ENCODE measurements around the gene GDI2. TPM values are rescaled to one million over a fixed set of nuclear protein-coding genes. Genes with fewer than 3 reads are reported as not detected.
A peak's percentile ranks its signal among the peaks of the same experiment; 100 is the strongest.

The GDI2 gene
- total RNA-seq: 216 to 221 TPM (median 221 TPM) in 3 replicates

DNA sequence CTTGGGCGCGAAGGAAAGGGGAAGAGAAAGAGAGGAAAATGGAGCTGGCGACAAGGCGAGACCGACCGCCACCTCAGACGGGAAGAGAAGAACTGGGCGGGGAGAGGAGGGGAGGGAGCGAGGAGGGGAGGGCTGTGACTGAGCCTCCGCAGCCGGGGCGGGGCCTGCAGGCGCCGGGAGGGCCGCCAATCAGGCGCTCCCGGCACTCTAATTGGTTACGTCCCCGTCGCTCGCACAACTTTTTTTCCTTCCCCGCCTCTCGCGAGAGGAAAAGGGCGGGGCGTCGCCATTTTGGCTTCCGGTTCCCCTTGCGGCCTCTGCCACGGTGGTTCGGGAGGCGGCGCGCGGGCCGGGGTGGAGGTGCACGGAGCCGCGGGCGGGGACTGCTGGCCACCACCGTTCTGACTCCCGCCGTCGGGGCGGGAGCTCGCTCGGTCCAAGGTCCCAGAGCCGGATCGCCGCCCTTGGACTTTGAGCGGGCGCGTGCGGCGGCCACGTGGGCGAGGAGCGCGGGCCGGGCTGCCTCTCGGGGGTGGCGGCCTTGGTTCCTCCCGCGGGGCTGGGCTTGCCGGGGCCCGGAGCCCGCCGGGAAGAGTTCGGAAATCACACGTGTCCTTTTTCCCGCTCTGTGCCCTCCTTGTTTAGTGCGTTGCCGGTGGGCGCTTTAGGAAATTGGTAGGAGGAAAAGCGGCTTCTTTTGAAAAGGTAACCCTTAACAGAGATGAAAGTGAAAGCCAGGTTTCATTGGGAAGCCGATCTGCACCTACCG, at the start of gene GDI2:
GDI2 (minus strand) TSS at position 94 of the 769 bp plus-strand sequence. CDS start 176 bp downstream, outside the sequence.
- no peaks in the 10 kb centered on the region for H3K9me3 Mint-ChIP-seq
- peak within 1 kb of the TSS; percentile 84 for H3K4me3 Mint-ChIP-seq
- no peaks in the 10 kb centered on the region for H3K27me3 Mint-ChIP-seq (ENCODE audit: low read depth)
- peak; percentile 93 to 98 for DNase-seq (ENCODE audit: low spot score in 2 of 2, unreplicated experiment in 2 of 2)
- peak within 1 kb of the TSS; percentile 97 for H3K27ac Mint-ChIP-seq
- peaks cover 3% of the 10 kb centered on the region for H3K36me3 Mint-ChIP-seq
- peaks cover 43% of the 10 kb centered on the region for H3K4me1 Mint-ChIP-seq
- no peak for TF ChIP-seq CTCF (IDR thresholded peaks at IDR 0.05; ENCODE audit: unreplicated experiment)

DNA sequence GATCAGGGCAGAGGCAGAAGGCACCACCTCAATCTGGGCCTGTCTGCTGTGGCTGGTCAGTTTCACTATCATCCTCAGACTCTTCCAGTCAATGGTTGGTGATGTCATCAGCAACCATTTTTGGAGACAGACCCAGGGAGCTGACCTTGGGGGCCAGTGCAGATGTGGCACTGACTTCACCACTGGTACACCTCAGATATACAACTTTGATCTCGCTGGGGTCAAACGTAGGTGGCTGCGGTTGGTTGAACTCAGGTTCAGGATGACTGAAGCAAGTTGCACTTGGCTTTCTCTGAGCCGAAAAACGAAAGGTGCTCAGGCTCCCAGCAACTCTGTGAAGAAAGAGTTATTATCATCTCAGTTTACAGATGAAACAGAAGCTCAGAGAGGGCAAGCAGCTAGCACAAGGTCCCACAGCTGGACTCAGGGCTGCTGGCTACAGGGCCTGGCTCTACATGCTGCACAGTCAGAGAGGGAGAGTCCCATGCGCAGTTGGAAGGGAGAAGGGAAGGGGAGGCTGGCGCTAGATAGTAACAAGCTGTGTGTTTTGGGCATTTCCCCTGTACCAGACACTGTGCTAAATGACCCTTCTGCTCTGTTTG, 49.2 kb upstream of the GDI2 start:
- H3K27ac Mint-ChIP-seq: peak overlapping the region; percentile 25
- no peak overlapping the region for H3K4me3 Mint-ChIP-seq
- H3K9me3 Mint-ChIP-seq: peaks cover 6% of the 10 kb centered on the region
- H3K27me3 Mint-ChIP-seq (ENCODE audit: low read depth): no peaks in the 10 kb centered on the region
- no peak for DNase-seq (ENCODE audit: low spot score in 2 of 2, unreplicated experiment in 2 of 2)
- H3K36me3 Mint-ChIP-seq: peaks cover 29% of the 10 kb centered on the region
- TF ChIP-seq CTCF (IDR thresholded peaks at IDR 0.05; ENCODE audit: unreplicated experiment): no peak
- H3K4me1 Mint-ChIP-seq: peaks cover 13% of the 10 kb centered on the region

DNA sequence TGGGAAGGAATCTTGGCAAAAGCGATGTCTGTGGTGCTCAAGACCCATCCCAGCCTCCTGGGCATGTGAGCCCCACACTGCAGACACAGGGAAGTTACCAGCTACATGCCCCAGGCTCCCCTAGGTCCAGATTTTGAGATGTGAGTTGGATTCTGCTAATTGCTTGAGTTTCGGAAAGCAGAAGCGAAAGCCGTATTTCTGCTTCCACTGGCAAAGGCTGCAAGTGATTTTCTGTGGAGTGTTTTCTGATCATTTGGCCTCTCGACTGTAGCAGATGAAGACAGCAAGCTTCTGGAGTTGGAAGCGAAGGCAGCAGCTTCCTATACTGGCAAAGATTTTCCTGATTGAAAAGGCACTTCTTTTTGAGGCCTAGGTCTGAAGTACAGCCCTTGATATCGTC, 46.8 kb upstream of the GDI2 start:
- Mint-ChIP-seq H3K27me3 (ENCODE audit: low read depth) (no peaks in the 10 kb centered on the region), H3K4me1 (no peaks in the 10 kb centered on the region), H3K36me3 (peaks cover 29% of the 10 kb centered on the region), H3K27ac (peak overlapping the region; percentile 18), H3K9me3 (peaks cover 6% of the 10 kb centered on the region), H3K4me3 (no peak overlapping the region)
- DNase-seq (ENCODE audit: low spot score in 2 of 2, unreplicated experiment in 2 of 2): no peak
- TF ChIP-seq CTCF (IDR thresholded peaks at IDR 0.05; ENCODE audit: unreplicated experiment): no peak

GRCh38 chr10:5858811-5859210, 45.6 kb upstream of the GDI2 start:
- H3K27ac Mint-ChIP-seq: no peak overlapping the region
- peaks cover 6% of the 10 kb centered on the region for H3K9me3 Mint-ChIP-seq
- no peaks in the 10 kb centered on the region for H3K4me1 Mint-ChIP-seq
- no peak for TF ChIP-seq CTCF (IDR thresholded peaks at IDR 0.05; ENCODE audit: unreplicated experiment)
- H3K36me3 Mint-ChIP-seq: peaks cover 18% of the 10 kb centered on the region
- H3K27me3 Mint-ChIP-seq (ENCODE audit: low read depth): no peaks in the 10 kb centered on the region
- no peak overlapping the region for H3K4me3 Mint-ChIP-seq
- no peak for DNase-seq (ENCODE audit: low spot score in 2 of 2, unreplicated experiment in 2 of 2)

DNA sequence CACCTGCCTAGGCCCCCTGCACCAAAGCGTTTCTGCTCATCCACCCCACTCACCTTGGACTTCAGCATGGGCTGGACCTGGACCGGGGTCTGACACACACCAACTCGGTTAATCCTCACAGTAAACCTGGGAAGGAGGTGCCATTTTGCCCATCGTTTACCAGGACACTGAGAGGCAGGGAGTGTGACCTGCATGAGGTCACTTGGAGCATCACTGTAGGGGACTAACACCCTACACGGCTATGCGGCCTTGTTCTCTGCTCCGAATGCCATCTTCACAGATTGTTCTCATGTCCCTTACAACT, 43.4 kb upstream of the GDI2 start:
- Mint-ChIP-seq H3K9me3 (no peaks in the 10 kb centered on the region), H3K4me3 (no peak overlapping the region), H3K27ac (no peak overlapping the region), H3K36me3 (peaks cover 5% of the 10 kb centered on the region), H3K4me1 (no peaks in the 10 kb centered on the region), H3K27me3 (ENCODE audit: low read depth) (no peaks in the 10 kb centered on the region)
- DNase-seq (ENCODE audit: low spot score in 2 of 2, unreplicated experiment in 2 of 2): no peak
- TF ChIP-seq CTCF (IDR thresholded peaks at IDR 0.05; ENCODE audit: unreplicated experiment): no peak

Data from mesothelial cell of epicardium (in vitro differentiated cells).